Stimulated activated memory B cell treated with anti-CD40 and anti-IgM and Interleukin-4, amounts not matched to agents 10 μg/mL and 1 μg/mL and 100 μg/mL, for 72 hours (primary cell): ENCODE results near the gene STK32B.

Source experiments
- ATAC-seq: fragments of 150-1000 bp; cut with Tn5 transposase; 2 replicates; pipeline ENCODE4 v1.10.0; 2021
- H3K27ac Mint-ChIP-seq: one replicate; pipeline ENCODE4 v1.8.0; 2022; ENCODE audit warnings: mild to moderate bottlenecking, mixed read lengths
- H3K27me3 Mint-ChIP-seq: one replicate; pipeline ENCODE4 v1.8.0; 2022; ENCODE audit warnings: mixed read lengths
- H3K36me3 Mint-ChIP-seq: one replicate; pipeline ENCODE4 v1.8.0; 2022; ENCODE audit warnings: mixed read lengths
- H3K4me1 Mint-ChIP-seq: one replicate; pipeline ENCODE4 v1.8.0; 2022; ENCODE audit warnings: mixed read lengths
- H3K4me3 Mint-ChIP-seq: one replicate; pipeline ENCODE4 v1.8.0; 2022; ENCODE audit warnings: mild to moderate bottlenecking, moderate library complexity, mixed read lengths
- H3K9me3 Mint-ChIP-seq: one replicate; pipeline ENCODE4 v1.8.0; 2022; ENCODE audit warnings: mixed read lengths

STK32B gene

GRCh38 chr4:5020341-5020740, 30.9 kb upstream of the STK32B start:
- Mint-ChIP-seq H3K27me3 (peaks cover 31% of the 10 kb centered on the region), H3K9me3 (peaks cover 4% of the 10 kb centered on the region), H3K4me3 (no peak overlapping the region), H3K4me1 (no peaks in the 10 kb centered on the region), H3K27ac (no peak overlapping the region), H3K36me3 (no peaks in the 10 kb centered on the region)
- no peak for ATAC-seq

GRCh38 chr4:5021546-5021945, 29.7 kb upstream of the STK32B start:
- Mint-ChIP-seq H3K9me3 (peaks cover 4% of the 10 kb centered on the region), H3K36me3 (no peaks in the 10 kb centered on the region), H3K4me3 (no peak overlapping the region), H3K27ac (no peak overlapping the region), H3K4me1 (no peaks in the 10 kb centered on the region), H3K27me3 (peaks cover 32% of the 10 kb centered on the region)
- ATAC-seq: no peak

- Mint-ChIP-seq H3K9me3 (peaks cover 4% of the 10 kb centered on the region), H3K27me3 (peaks cover 17% of the 10 kb centered on the region), H3K36me3 (no peaks in the 10 kb centered on the region), H3K4me1 (no peaks in the 10 kb centered on the region), H3K4me3 (no peak overlapping the region), H3K27ac (no peak overlapping the region)
- ATAC-seq: no peak
Observed at GRCh38 chr4:5024673-5025072, 26.6 kb upstream of the STK32B start.

GRCh38 chr4:5026371-5026770, 24.9 kb upstream of the STK32B start:
- Mint-ChIP-seq H3K36me3 (no peaks in the 10 kb centered on the region), H3K27ac (no peak overlapping the region), H3K4me3 (no peak overlapping the region), H3K27me3 (peaks cover 16% of the 10 kb centered on the region), H3K4me1 (no peaks in the 10 kb centered on the region), H3K9me3 (peaks cover 6% of the 10 kb centered on the region)
- no peak for ATAC-seq

GRCh38 chr4:5027346-5027745, 23.9 kb upstream of the STK32B start:
- Mint-ChIP-seq H3K4me1 (no peaks in the 10 kb centered on the region), H3K27me3 (peaks cover 22% of the 10 kb centered on the region), H3K9me3 (peaks cover 6% of the 10 kb centered on the region), H3K36me3 (no peaks in the 10 kb centered on the region), H3K4me3 (no peak overlapping the region), H3K27ac (no peak overlapping the region)
- no peak for ATAC-seq

GRCh38 chr4:5028480-5028879, 22.8 kb upstream of the STK32B start:
- no peak for ATAC-seq
- Mint-ChIP-seq H3K4me3 (no peak overlapping the region), H3K4me1 (peaks cover 4% of the 10 kb centered on the region), H3K9me3 (peaks cover 2% of the 10 kb centered on the region), H3K27ac (no peak overlapping the region), H3K27me3 (peaks cover 25% of the 10 kb centered on the region), H3K36me3 (no peaks in the 10 kb centered on the region)

GRCh38 chr4:5029447-5029846, 21.8 kb upstream of the STK32B start:
- Mint-ChIP-seq H3K4me1 (peaks cover 6% of the 10 kb centered on the region), H3K4me3 (no peak overlapping the region), H3K36me3 (no peaks in the 10 kb centered on the region), H3K27ac (no peak overlapping the region), H3K27me3 (peaks cover 35% of the 10 kb centered on the region), H3K9me3 (peaks cover 2% of the 10 kb centered on the region)
- no peak for ATAC-seq

GRCh38 chr4:5030221-5030620, 21.1 kb upstream of the STK32B start:
- ATAC-seq: no peak
- Mint-ChIP-seq H3K27me3 (peaks cover 36% of the 10 kb centered on the region), H3K27ac (no peak overlapping the region), H3K9me3 (peaks cover 2% of the 10 kb centered on the region), H3K4me3 (no peak overlapping the region), H3K36me3 (no peaks in the 10 kb centered on the region), H3K4me1 (peaks cover 6% of the 10 kb centered on the region)

- no peaks in the 10 kb centered on the region for H3K36me3 Mint-ChIP-seq
- no peak overlapping the region for H3K4me3 Mint-ChIP-seq
- ATAC-seq: no peak
- no peak overlapping the region for H3K27ac Mint-ChIP-seq
- peaks cover 6% of the 10 kb centered on the region for H3K4me1 Mint-ChIP-seq
- H3K27me3 Mint-ChIP-seq: peaks cover 29% of the 10 kb centered on the region
- H3K9me3 Mint-ChIP-seq: peaks cover 2% of the 10 kb centered on the region
Observed at GRCh38 chr4:5030927-5031326, 20.4 kb upstream of the STK32B start.

GRCh38 chr4:5032813-5033212, 18.5 kb upstream of the STK32B start:
- peaks cover 6% of the 10 kb centered on the region for H3K4me1 Mint-ChIP-seq
- H3K9me3 Mint-ChIP-seq: peaks cover 2% of the 10 kb centered on the region
- peaks cover 29% of the 10 kb centered on the region for H3K27me3 Mint-ChIP-seq
- no peak overlapping the region for H3K27ac Mint-ChIP-seq
- ATAC-seq: no peak
- H3K4me3 Mint-ChIP-seq: no peak overlapping the region
- H3K36me3 Mint-ChIP-seq: no peaks in the 10 kb centered on the region

GRCh38 chr4:5033281-5033841, 17.9 kb upstream of the STK32B start:
- no peak overlapping the region for H3K27ac Mint-ChIP-seq
- H3K4me1 Mint-ChIP-seq: peaks cover 6% of the 10 kb centered on the region
- peaks cover 29% of the 10 kb centered on the region for H3K27me3 Mint-ChIP-seq
- peaks cover 2% of the 10 kb centered on the region for H3K9me3 Mint-ChIP-seq
- H3K36me3 Mint-ChIP-seq: no peaks in the 10 kb centered on the region
- no peak for ATAC-seq
- no peak overlapping the region for H3K4me3 Mint-ChIP-seq

- Mint-ChIP-seq H3K9me3 (peaks cover 2% of the 10 kb centered on the region), H3K27ac (no peak overlapping the region), H3K4me1 (peaks cover 6% of the 10 kb centered on the region), H3K27me3 (peaks cover 29% of the 10 kb centered on the region), H3K4me3 (no peak overlapping the region), H3K36me3 (no peaks in the 10 kb centered on the region)
- no peak for ATAC-seq
Observed at GRCh38 chr4:5034206-5034605, 17.1 kb upstream of the STK32B start.

- Mint-ChIP-seq H3K27ac (no peak overlapping the region), H3K27me3 (peaks cover 34% of the 10 kb centered on the region)
- ATAC-seq: no peak
Observed at GRCh38 chr4:5036239-5036638, 15.0 kb upstream of the STK32B start.

GRCh38 chr4:5037553-5038551, 13.4 kb upstream of the STK32B start:
- Mint-ChIP-seq H3K27me3 (peaks cover 27% of the 10 kb centered on the region), H3K4me1 (peaks cover 6% of the 10 kb centered on the region), H3K9me3 (no peaks in the 10 kb centered on the region)

More at GRCh38 chr4:5036239-5036638, 15.0 kb upstream of the STK32B start:
- H3K4me1 Mint-ChIP-seq: peaks cover 6% of the 10 kb centered on the region
- no peaks in the 10 kb centered on the region for H3K9me3 Mint-ChIP-seq
- no peak overlapping the region for H3K4me3 Mint-ChIP-seq
- no peaks in the 10 kb centered on the region for H3K36me3 Mint-ChIP-seq

GRCh38 chr4:5039800-5040199, 11.5 kb upstream of the STK32B start:
- no peaks in the 10 kb centered on the region for H3K9me3 Mint-ChIP-seq
- H3K27ac Mint-ChIP-seq: no peak overlapping the region
- no peak overlapping the region for H3K4me3 Mint-ChIP-seq
- no peaks in the 10 kb centered on the region for H3K4me1 Mint-ChIP-seq
- no peak for ATAC-seq
- H3K36me3 Mint-ChIP-seq: no peaks in the 10 kb centered on the region
- peaks cover 27% of the 10 kb centered on the region for H3K27me3 Mint-ChIP-seq

More at GRCh38 chr4:5037553-5038551, 13.4 kb upstream of the STK32B start:
- Mint-ChIP-seq H3K4me3 (no peak overlapping the region), H3K36me3 (no peaks in the 10 kb centered on the region), H3K27ac (no peak overlapping the region)
- no peak for ATAC-seq
